Osteoblast (primary cell): Measurements from ENCODE around the gene LMO2. TPM values are rescaled to one million over a fixed set of nuclear protein-coding genes. Genes with fewer than 3 reads are reported as not detected.

Experiments used
- DNase-seq: peaks from one replicate; pipeline ENCODE4 v3.0.0; 2011; ENCODE audit warnings: low spot score, mixed read lengths; ENCODE audit not compliant: insufficient read length; ENCODE audit errors: missing footprints
- H2AFZ ChIP-seq: 2 replicates; pipeline ENCODE4 v1.6.0; 2011; ENCODE audit warnings: mild to moderate bottlenecking, low read length
- H3K27ac ChIP-seq: 2 replicates; pipeline ENCODE4 v1.5.1; 2011; ENCODE audit warnings: mild to moderate bottlenecking, low read depth, low read length, moderate library complexity
- H3K27me3 ChIP-seq: 2 replicates; pipeline ENCODE4 v1.6.0; 2012; ENCODE audit warnings: mild to moderate bottlenecking, control low read depth, inconsistent platforms, low read length, moderate library complexity; ENCODE audit not compliant: insufficient read depth
- H3K36me3 ChIP-seq: 2 replicates; pipeline ENCODE4 v1.5.1; 2011; ENCODE audit warnings: mild to moderate bottlenecking, low read length, control low read depth, moderate library complexity; ENCODE audit not compliant: insufficient read depth
- H3K4me1 ChIP-seq: 2 replicates; pipeline ENCODE4 v1.5.1; 2011; ENCODE audit warnings: mild to moderate bottlenecking, low read length, control low read depth, moderate library complexity; ENCODE audit not compliant: insufficient read depth
- H3K4me2 ChIP-seq: 2 replicates; pipeline ENCODE4 v1.6.0; 2011; ENCODE audit warnings: mild to moderate bottlenecking, low read length; ENCODE audit not compliant: insufficient read depth
- H3K4me3 ChIP-seq: fragments of 200-600 bp; sonication (generic); 3 replicates; pipeline ENCODE4 v1.5.1; 2012; ENCODE audit warnings: mild to moderate bottlenecking, low read length, inconsistent platforms; ENCODE audit not compliant: insufficient read depth
- H3K79me2 ChIP-seq: 2 replicates; pipeline ENCODE4 v1.6.0; 2012; ENCODE audit warnings: mild to moderate bottlenecking, low read length, control low read depth, inconsistent platforms; ENCODE audit not compliant: insufficient read depth
- H3K9me3 ChIP-seq: 2 replicates; pipeline ENCODE4 v1.5.1; 2011; ENCODE audit warnings: low read depth, low read length, control low read depth
- H4K20me1 ChIP-seq: 2 replicates; pipeline ENCODE4 v1.6.0; 2012; ENCODE audit warnings: mild to moderate bottlenecking, low read length, control low read depth; ENCODE audit not compliant: insufficient read depth
- CTCF ChIP-seq: IDR thresholded peaks from 2 replicates; pipeline ENCODE4 v1.5.1; 2011; ENCODE audit warnings: mild to moderate bottlenecking, low read depth, low read length, moderate library complexity; ENCODE audit errors: extremely low read depth
- total RNA-seq: library from RNA; depleted of rRNA; stranded (reverse); fragments of >200 nt; gene quantifications from 2 replicates; pipeline ENCODE4 v1.2.3, GENCODE V29; 2012

The LMO2 gene
- total RNA-seq, 1 donor, result 1.4 TPM

GRCh38 chr11:33830903-33831648 is 60.8 kb downstream of the LMO2 start:
- no peak overlapping the region for H2AFZ ChIP-seq
- H3K9me3 ChIP-seq, result no peaks in the 10 kb centered on the region
- H3K27ac ChIP-seq, result no peak overlapping the region
- no peak for DNase-seq
- peaks cover 28% of the 10 kb centered on the region for H3K27me3 ChIP-seq
- no peaks in the 10 kb centered on the region for H4K20me1 ChIP-seq
- no peaks in the 10 kb centered on the region for H3K79me2 ChIP-seq
- H3K4me1 ChIP-seq, result peaks cover 7% of the 10 kb centered on the region
- H3K4me2 ChIP-seq, result no peak overlapping the region
- TF ChIP-seq CTCF, result no peak
- no peak overlapping the region for H3K4me3 ChIP-seq
- no peaks in the 10 kb centered on the region for H3K36me3 ChIP-seq

GRCh38 chr11:33829430-33830141 is 62.3 kb downstream of the LMO2 start:
- H3K4me2 ChIP-seq, result peak overlapping the region; percentile 86

GRCh38 chr11:33828604-33829429 is 63.1 kb downstream of the LMO2 start:
- peak; percentile 58 for DNase-seq
- H3K9me3 ChIP-seq, result no peaks in the 10 kb centered on the region
- no peaks in the 10 kb centered on the region for H3K79me2 ChIP-seq
- no peaks in the 10 kb centered on the region for H4K20me1 ChIP-seq
- peak overlapping the region; percentile 69 for H3K4me3 ChIP-seq
- peak overlapping the region; percentile 86 for H3K4me2 ChIP-seq
- peaks cover 7% of the 10 kb centered on the region for H3K4me1 ChIP-seq
- H3K36me3 ChIP-seq, result no peaks in the 10 kb centered on the region
- peak overlapping the region; percentile 61 for H2AFZ ChIP-seq
- TF ChIP-seq CTCF, result no peak
- peaks cover 32% of the 10 kb centered on the region for H3K27me3 ChIP-seq
- no peak overlapping the region for H3K27ac ChIP-seq

More at GRCh38 chr11:33829430-33830141, 62.3 kb downstream of the LMO2 start:
- Histone ChIP-seq H3K27ac (no peak overlapping the region), H2AFZ (peak overlapping the region; percentile 61), H3K79me2 (no peaks in the 10 kb centered on the region), H4K20me1 (no peaks in the 10 kb centered on the region), H3K4me1 (peaks cover 7% of the 10 kb centered on the region), H3K4me3 (peak overlapping the region; percentile 69), H3K36me3 (no peaks in the 10 kb centered on the region), H3K9me3 (no peaks in the 10 kb centered on the region), H3K27me3 (peaks cover 32% of the 10 kb centered on the region)
- peak; percentile 91 for DNase-seq
- TF ChIP-seq CTCF, result peak; percentile 89

GRCh38 chr11:33827206-33827605 is 64.7 kb downstream of the LMO2 start:
- no peaks in the 10 kb centered on the region for H3K9me3 ChIP-seq
- no peak overlapping the region for H3K4me3 ChIP-seq
- H3K4me1 ChIP-seq, result peaks cover 7% of the 10 kb centered on the region
- H4K20me1 ChIP-seq, result no peaks in the 10 kb centered on the region
- H3K27me3 ChIP-seq, result peaks cover 34% of the 10 kb centered on the region
- TF ChIP-seq CTCF, result no peak
- H3K36me3 ChIP-seq, result no peaks in the 10 kb centered on the region
- DNase-seq, result no peak
- H3K4me2 ChIP-seq, result no peak overlapping the region
- no peak overlapping the region for H3K27ac ChIP-seq
- no peak overlapping the region for H2AFZ ChIP-seq
- no peaks in the 10 kb centered on the region for H3K79me2 ChIP-seq
